Vagina (tissue), 2 donors: ENCODE measurements around the gene PRUNE2.

ENCODE experiments used
- CTCF ChIP-seq, 3 experiments: fragments of 450-650 bp in 2 of 3; fragments of 200-600 bp in 1 of 3; sonication (generic) in 1 of 3; IDR thresholded peaks; one replicate each; pipeline ENCODE4 v1.5.1; 2017 to 2019; ENCODE audit warnings: antibody characterized with exemption in 3 of 3, mild to moderate bottlenecking in 2 of 3, moderate library complexity in 2 of 3
- POLR2A ChIP-seq, 2 donors: fragments of 450-650 bp; IDR thresholded peaks; one replicate each; pipeline ENCODE4 v1.6.1; 2017; ENCODE audit warnings: antibody characterized with exemption in 2 of 2, mild to moderate bottlenecking in 2 of 2, moderate library complexity in 2 of 2

GRCh38 chr9:76916231-76916630 is 10.3 kb upstream of the PRUNE2 start:
- TF ChIP-seq CTCF (IDR thresholded peaks at IDR 0.05) (no peak), POLR2A (IDR thresholded peaks at IDR 0.05) (no peak)
